Islet precursor cell (in vitro differentiated cells): ENCODE results near the gene NAV2.
A peak's percentile ranks its signal among the peaks of the same experiment; 100 is the strongest.

Experiments used
- DNase-seq: peaks from one replicate; pipeline ENCODE4 v3.0.0-alpha.2; 2018

The NAV2 gene

DNA sequence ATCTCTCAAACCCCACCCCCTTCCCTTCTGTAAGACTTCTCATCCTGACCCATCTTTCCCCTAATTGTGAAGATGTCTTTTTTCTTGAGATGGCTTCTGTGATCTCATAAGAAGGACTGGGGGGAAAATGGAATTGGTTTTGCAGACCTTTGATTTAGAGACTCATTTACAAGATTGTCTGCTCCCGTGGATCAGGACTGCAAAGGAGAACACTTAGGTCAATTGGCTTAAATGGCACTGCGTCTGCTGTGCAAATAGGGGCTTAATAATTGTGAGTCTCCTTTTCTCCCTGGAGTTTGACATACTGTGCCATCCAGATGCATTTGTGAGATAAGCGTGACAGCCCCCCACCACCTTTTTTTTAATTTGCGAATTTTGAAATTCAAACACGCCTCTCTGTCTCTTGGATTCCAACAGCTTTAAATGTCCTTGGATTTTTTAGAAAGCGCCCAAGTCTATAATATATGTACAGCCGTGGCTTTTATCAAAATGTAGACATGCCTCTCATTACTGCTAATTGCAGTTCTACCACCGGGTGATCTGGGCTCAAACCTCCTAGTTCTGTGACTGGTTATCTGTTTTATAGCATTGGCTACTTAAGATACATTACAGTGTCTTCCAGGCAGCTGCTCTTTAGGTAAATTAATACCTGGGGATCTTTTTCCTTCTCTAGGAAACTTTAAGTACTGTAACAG, 297.7 kb downstream of the NAV2 start:
- peak; percentile 81 for DNase-seq

DNA sequence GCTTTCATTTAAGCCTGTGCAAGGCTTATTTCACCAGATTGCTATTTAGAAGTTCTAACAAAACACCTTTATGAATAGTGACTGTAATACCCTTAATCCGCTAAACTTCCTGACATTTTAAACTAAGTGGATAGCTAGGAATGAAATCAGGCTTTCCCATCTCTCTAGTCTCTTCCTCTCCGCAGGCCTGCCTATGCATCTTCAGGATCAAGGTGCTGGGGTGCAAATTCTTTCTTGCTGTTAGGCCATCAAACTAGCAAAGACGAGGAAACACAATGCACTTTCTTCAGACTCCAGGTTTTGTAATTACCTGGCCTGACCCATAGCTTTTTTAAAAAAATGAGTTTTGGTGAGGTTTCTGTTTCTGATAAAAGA, 298.2 kb downstream of the NAV2 start:
- peak; percentile 79 for DNase-seq

DNA sequence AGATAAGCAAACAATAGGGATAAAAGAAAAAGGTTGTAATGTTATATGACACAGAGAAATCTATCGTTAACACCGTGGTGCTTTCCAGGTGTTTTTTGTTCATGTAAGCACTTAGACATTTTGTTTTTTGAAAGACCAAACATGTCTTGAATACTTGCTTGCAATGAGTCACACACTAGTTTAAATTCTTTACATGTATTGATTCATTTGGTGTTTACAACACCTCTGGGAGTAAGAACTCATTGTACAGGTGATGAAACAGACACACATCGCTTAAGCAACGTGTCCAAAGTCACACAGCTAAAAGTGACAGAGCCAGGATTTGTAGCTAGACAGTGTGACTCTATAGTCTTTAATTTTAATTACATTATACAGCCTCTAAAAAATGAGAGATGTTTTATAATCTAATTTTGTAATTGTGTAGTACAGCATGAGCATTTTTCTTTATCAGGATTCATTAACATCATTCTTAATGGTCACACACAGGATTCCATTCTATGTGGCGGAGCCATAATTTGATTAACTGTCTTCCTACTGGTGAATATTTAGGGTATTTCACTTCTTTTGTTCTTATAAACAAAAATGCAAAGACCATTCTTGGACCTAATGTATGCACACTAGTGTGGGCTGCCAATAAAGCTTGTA, 298.8 kb downstream of the NAV2 start:
- DNase-seq = no peak

- no peak for DNase-seq
These were observed 300.9 kb downstream of the NAV2 start for GRCh38 chr11:20013346-20014066.

GRCh38 chr11:20014067-20014402, 301.4 kb downstream of the NAV2 start:
- no peak for DNase-seq

- DNase-seq = no peak
These were observed 302.5 kb downstream of the NAV2 start for GRCh38 chr11:20015101-20015500.

GRCh38 chr11:20015529-20016427, 303.1 kb downstream of the NAV2 start:
- DNase-seq = no peak

- DNase-seq = no peak
These were observed 303.9 kb downstream of the NAV2 start for GRCh38 chr11:20016526-20016925.

DNA sequence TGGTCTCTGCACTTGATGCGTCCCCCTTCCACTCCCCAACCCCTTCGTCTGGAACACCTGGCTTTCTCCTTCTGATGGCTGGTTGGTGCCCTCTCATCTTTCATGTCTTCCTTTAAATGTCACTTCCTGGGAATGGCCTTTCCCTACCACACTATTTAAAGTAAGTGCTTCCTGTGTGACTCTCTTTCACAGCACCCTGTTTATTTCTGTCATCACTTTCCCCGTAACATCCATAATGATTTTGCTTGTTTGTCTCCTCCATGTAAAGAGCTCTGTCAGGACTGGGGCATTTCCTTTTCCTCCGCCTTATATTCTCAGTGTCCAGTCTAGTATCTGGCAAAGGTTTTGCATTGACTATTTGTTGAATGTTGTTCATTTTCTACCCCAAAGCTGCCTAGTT, 304.7 kb downstream of the NAV2 start:
- no peak for DNase-seq

DNA sequence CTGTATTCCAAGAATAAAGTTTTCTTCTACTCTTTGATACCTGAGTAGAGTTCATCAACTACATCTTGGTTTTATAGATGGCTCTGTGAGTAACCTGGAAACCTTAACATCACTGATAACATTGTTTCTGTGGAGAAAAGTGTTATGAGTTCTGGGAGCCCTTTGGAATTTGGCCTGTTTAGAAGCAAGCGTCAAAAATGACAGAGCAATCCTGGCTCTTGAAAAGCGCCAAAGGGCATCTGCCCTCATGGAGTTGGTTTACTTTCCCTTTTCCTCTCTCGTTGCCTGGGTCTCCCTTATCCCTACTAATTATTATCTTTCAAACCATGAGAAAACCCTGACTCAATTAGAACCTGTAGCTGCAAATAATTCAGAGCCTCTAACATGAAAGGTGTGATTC, 307.6 kb downstream of the NAV2 start:
- no peak for DNase-seq

GRCh38 chr11:20020716-20021115, 308.1 kb downstream of the NAV2 start:
- no peak for DNase-seq

GRCh38 chr11:20021212-20021611, 308.6 kb downstream of the NAV2 start:
- no peak for DNase-seq

DNA sequence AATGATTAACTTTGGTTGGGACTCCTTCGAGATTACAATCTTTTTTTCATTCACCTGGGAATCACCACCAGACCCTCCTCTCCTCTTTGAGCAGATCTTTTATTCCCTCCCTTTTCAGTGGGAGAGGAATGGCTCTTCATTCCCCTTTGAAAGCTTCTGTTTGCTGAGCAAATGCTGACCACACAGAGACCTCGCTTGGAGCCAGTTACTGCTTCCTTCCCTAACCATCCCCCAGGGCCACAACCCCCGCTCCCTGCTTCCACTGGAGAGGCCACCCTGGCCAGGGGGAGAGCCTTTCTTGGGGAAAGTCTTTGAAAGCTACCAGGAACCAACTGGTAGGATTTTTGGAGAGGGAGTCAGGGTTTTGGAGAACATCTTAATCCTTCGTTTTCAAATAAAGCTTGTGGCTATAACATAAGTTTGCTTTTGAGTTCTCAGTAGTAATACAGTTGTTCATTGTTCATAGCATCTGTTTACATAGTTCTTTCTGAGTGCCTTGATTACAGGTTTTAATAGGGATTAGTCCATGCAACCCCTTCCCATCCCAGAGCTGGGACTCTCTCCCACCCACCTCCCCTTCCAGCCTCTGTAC, 309.2 kb downstream of the NAV2 start:
- DNase-seq = peak; percentile 72

- DNase-seq = peak; percentile 86
These were observed 309.9 kb downstream of the NAV2 start for GRCh38 chr11:20022363-20023081.

DNA sequence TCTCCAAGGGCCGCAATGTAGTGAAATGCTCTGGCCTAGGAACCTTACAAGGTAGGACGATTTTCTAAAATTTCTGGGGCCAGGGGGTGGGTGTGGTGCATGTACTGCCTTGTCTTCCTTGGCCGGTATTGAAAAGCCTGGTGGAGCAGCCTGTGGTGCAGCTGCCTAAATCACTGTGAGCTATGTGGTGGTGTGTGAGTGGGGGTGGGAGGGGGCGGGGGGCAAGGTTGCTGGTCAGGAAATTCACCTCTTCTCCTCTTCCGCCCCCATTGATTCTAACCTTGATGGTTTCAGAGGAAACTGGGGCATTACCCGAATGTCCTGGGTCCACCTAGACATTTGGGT, 310.4 kb downstream of the NAV2 start:
- no peak for DNase-seq

DNA sequence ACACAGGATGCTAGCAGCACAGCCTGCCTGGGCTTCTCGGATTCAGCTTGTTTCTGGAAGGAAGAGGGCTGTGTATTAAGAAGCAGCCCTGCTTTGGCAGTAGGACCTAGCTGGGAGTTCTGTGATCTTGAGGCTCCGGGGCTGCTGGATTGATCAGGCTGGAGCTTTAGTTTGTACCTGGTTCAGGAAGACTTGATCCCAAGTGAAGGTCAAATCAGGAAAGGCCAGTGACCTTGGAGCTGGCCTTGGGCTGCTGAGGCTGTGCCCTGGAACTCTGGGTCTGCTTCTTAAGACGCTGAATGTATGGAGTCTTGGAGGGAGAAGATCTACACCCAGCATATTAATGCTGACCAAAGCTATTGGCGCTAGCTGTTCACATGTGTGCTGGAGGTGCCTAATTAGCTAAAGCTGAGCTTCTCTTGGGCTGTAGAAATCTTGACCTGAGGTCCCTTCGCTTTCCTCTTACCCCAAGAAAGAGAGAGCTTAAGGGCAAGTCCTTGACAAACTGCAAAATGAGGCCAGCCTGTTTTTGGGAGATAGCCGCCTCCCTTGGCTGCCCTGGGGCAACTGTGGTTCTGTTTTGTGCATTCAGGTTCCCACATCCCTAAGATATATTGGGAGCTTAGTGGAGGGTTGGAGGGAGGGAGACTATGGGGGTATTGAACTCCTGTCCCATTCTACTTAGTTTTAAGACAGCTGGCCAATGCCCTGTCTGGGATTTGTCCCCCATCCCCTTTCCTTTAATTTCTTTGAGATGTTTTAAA, 311.7 kb downstream of the NAV2 start:
- DNase-seq = no peak

DNA sequence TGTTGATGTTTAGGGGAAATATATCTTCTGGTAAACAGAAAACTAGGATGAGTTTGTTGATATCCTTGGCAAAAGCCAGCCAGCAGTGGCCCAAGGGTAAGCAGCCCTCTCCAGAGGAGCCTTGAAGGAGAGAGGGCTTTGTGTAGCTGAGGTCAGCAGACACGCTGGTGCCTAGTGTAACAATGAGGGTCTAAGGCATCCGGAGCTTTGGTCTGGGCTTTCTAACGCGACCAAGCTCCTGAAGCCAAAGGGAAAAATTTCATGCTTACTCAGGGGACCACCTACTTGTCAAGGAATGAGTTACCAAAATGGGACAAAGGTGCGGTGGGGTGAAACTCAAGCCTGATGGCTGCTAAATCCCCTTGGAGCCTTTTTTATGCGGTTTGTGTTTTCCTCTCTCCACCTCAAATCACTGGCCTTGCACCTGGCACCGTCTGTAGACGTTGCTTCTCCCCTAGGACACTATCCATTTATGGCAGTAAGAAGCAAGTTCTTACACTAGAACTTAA, 312.7 kb downstream of the NAV2 start:
- DNase-seq = peak; percentile 75

DNA sequence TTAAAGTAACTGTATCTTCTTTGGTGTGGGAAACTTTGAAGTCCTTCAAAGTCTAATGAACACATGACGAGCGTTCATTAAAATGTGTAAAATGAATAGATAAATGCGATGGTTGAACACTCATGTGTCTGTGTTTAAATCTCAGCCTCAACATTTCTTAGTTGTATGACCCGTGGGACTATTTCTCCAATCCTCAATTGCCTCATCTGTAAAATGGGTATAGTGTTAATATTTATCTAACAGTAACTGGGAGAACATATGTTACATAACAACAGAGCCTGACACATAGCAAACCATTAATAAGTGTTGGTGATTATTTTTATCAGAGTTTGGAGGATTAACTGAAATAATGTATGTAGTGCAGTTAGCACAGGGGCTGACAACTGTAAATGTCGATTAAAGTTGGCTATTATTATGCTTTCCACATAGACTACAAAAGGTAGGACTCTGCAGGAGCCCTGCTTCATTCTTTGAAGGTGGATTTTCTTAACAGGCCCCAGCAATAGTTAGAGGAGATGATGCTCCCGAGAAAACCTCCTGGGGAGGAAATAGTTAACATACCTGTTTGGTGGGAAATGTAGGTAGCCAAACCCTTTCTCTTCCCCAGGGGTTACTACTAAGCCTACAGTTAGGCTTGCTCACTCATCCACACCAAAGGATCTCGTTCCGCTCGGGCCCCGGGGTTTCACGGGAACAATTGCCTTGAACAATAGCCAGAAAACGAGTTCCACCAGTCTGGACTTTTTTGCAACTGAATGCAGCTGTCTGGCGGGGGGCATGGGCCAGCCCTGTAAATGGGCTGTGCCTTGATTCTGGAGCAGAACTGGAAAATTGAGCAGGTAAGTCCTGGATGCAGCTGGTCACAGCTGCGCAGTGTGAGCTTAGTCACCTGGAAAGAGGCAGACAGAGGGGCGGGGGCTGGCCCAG, 314.3 kb downstream of the NAV2 start:
- DNase-seq = peak; percentile 98

- DNase-seq = no peak
These were observed 314.9 kb downstream of the NAV2 start for GRCh38 chr11:20027556-20028013.

DNA sequence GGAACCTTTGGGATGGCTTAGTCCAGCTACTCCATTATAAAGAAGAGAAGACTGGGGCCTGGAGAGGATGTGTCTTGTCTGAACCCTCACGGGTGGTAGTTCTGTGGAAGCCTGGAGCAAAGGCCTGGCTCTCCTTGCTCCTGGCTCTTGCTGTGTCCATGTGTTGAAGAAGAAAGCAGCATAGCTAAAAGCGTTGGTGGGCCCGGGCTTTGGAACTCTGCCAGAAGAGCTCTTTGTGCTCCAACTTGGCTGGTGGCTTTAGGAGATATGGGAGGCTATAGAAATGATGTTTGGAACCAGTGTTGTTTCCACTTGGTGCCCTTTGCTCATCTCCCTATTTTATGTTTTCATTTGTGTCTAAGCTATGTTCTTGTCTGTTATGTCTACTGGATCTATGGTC, 316.6 kb downstream of the NAV2 start:
- no peak for DNase-seq
